Measurements from ENCODE around the gene C1QL1. TPM values are rescaled to one million over a fixed set of nuclear protein-coding genes. Genes with fewer than 3 reads are reported as not detected.
A peak's percentile ranks its signal among the peaks of the same experiment; 100 is the strongest.

The C1QL1 gene
- total RNA-seq, 4 donors from 2014 or later: 9.8 to 25.5 (median 21.2) TPM

GRCh38 chr17:44916781-44917241 is 51.3 kb downstream of the C1QL1 start:
- H3K9me3 ChIP-seq: no peaks in the 10 kb centered on the region
- peaks cover 0 to 77% (median 28%) of the 10 kb centered on the region in 4 donors for H3K4me1 ChIP-seq
- peak overlapping the region; percentile 32 to 83 (median 71) for H3K27ac ChIP-seq
- no peaks in the 10 kb centered on the region for H3K36me3 ChIP-seq
- peaks cover 0 to 13% of the 10 kb centered on the region in 2 donors for H3K27me3 ChIP-seq
- WGBS, 2 donors: 22 to 33% methylated on average over 6 to 10 of the region's 10 CpGs
- no peak for DNase-seq (ENCODE audit: low spot score in 2 of 2)
- H3K4me3 ChIP-seq: no peak overlapping the region
- TF ChIP-seq EP300 (IDR thresholded peaks at IDR 0.05) (peak; percentile 18 to 73), POLR2A (IDR thresholded peaks at IDR 0.05) (no peak), CTCF (IDR thresholded peaks at IDR 0.05) (peak in 1 of 5 experiments; percentile 14)

GRCh38 chr17:44915862-44916780 is 52.0 kb downstream of the C1QL1 start:
- WGBS, 2 donors: 47 to 61% methylated on average over 11 of the region's 11 CpGs
- H3K36me3 ChIP-seq: no peaks in the 10 kb centered on the region
- TF ChIP-seq CTCF (IDR thresholded peaks at IDR 0.05) (no peak), POLR2A (IDR thresholded peaks at IDR 0.05) (no peak), EP300 (IDR thresholded peaks at IDR 0.05) (no peak)
- peak overlapping the region; percentile 32 to 83 (median 71) for H3K27ac ChIP-seq
- no peak overlapping the region for H3K4me3 ChIP-seq
- peaks cover 0 to 77% (median 34%) of the 10 kb centered on the region in 4 donors for H3K4me1 ChIP-seq
- H3K27me3 ChIP-seq: peaks cover 0 to 20% of the 10 kb centered on the region in 2 donors
- H3K9me3 ChIP-seq: no peaks in the 10 kb centered on the region
- no peak for DNase-seq (ENCODE audit: low spot score in 2 of 2)

- Histone ChIP-seq H3K27ac (peak within 1 kb of the TSS; percentile 32 to 83 (median 71)), H3K4me1 (peaks cover 0 to 72% (median 34%) of the 10 kb centered on the region in 4 donors), H3K36me3 (no peaks in the 10 kb centered on the region), H3K4me3 (no peak within 1 kb of the TSS), H3K27me3 (peaks cover 0 to 24% of the 10 kb centered on the region in 2 donors), H3K9me3 (no peaks in the 10 kb centered on the region)
- TF ChIP-seq POLR2A (IDR thresholded peaks at IDR 0.05): no peak
- no peak for TF ChIP-seq CTCF (IDR thresholded peaks at IDR 0.05)
- no peak for TF ChIP-seq EP300 (IDR thresholded peaks at IDR 0.05)
- 71 to 72% methylated on average over 9 to 12 of the region's 17 CpGs for WGBS, 2 donors
- DNase-seq (ENCODE audit: low spot score in 2 of 2): no peak
Observed at GRCh38 chr17:44915321-44915726, 52.8 kb downstream of the C1QL1 start, which contains the start of gene GFAP. GFAP (minus strand) TSS chr17:44915500; CDS start chr17:44915486, 14 bp downstream.

GRCh38 chr17:44914698-44915271 is 53.3 kb downstream of the C1QL1 start:
- no peak for DNase-seq (ENCODE audit: low spot score in 2 of 2)
- peaks cover 0 to 66% (median 31%) of the 10 kb centered on the region in 4 donors for H3K4me1 ChIP-seq
- H3K9me3 ChIP-seq: no peaks in the 10 kb centered on the region
- peaks cover 0 to 25% of the 10 kb centered on the region in 2 donors for H3K27me3 ChIP-seq
- no peak overlapping the region for H3K4me3 ChIP-seq
- TF ChIP-seq EP300 (IDR thresholded peaks at IDR 0.05): no peak
- no peak for TF ChIP-seq CTCF (IDR thresholded peaks at IDR 0.05)
- no peak for TF ChIP-seq POLR2A (IDR thresholded peaks at IDR 0.05)
- no peaks in the 10 kb centered on the region for H3K36me3 ChIP-seq
- WGBS, 2 donors: 84 to 86% methylated on average over 10 to 15 of the region's 19 CpGs
- peak overlapping the region in 3 of 4 donors; percentile 34 to 83 (median 76) for H3K27ac ChIP-seq
